CD14-positive monocyte (primary cell): Measurements from ENCODE around the gene SMARCE1. TPM values are rescaled to one million over a fixed set of nuclear protein-coding genes. Genes with fewer than 3 reads are reported as not detected.

Experiments
- DNase-seq, 3 donors: peaks; one replicate each; pipeline ENCODE4 v3.0.0-alpha.2; 2011 to 2022
- H2AFZ ChIP-seq: 2 replicates; pipeline ENCODE4 v1.6.0; 2012; ENCODE audit warnings: mild to moderate bottlenecking, low read depth, low read length, inconsistent platforms; ENCODE audit not compliant: insufficient read depth, poor library complexity, severe bottlenecking
- H3K27ac ChIP-seq, 2 donors: 1 replicate in 1 of 2; 2 replicates in 1 of 2; pipeline ENCODE4 v1.5.1; 2012 to 2013; ENCODE audit warnings: low read length in 2 of 2, control low read depth in 1 of 2, inconsistent platforms in 1 of 2, low read depth in 1 of 2, mild to moderate bottlenecking in 1 of 2
- H3K27me3 ChIP-seq, 2 donors: one replicate each; pipeline versions ENCODE4 v1.6.0 to v1.6.1; 2011 to 2013; ENCODE audit warnings: low read length in 2 of 2; ENCODE audit not compliant: control insufficient read depth in 2 of 2, insufficient read depth in 2 of 2
- H3K36me3 ChIP-seq, 2 donors: replicated peaks in 1 of 2; 1 replicate in 1 of 2; 2 replicates in 1 of 2; pipeline versions ENCODE4 v1.5.1 to v1.6.1; 2012 to 2013; ENCODE audit warnings: low read length in 2 of 2, control low read depth in 1 of 2, inconsistent platforms in 1 of 2, mild to moderate bottlenecking in 1 of 2; ENCODE audit not compliant: insufficient read depth in 2 of 2, control insufficient read depth in 1 of 2
- H3K4me1 ChIP-seq, 2 donors: 1 replicate in 1 of 2; 2 replicates in 1 of 2; pipeline versions ENCODE4 v1.5.1 to v1.6.1; 2012 to 2013; ENCODE audit warnings: low read length in 2 of 2, control low read depth in 1 of 2, inconsistent platforms in 1 of 2, mild to moderate bottlenecking in 1 of 2, moderate library complexity in 1 of 2; ENCODE audit not compliant: insufficient read depth in 2 of 2, control insufficient read depth in 1 of 2
- H3K4me2 ChIP-seq: replicated peaks from 2 replicates; pipeline ENCODE3; 2012; ENCODE audit warnings: low read length, moderate library complexity, mild to moderate bottlenecking; ENCODE audit not compliant: poor library complexity, severe bottlenecking; ENCODE audit errors: extremely low read depth
- H3K4me3 ChIP-seq, 3 experiments: fragments of 200-600 bp in 1 of 3; sonication (generic) in 1 of 3; replicated peaks in 1 of 3; 1 replicate in 2 of 3; 2 replicates in 1 of 3; pipeline ENCODE4 v1.5.1; 2011 to 2013; ENCODE audit warnings: low read length in 3 of 3, mild to moderate bottlenecking in 3 of 3, control low read depth in 2 of 3, low read depth in 2 of 3, inconsistent platforms in 1 of 3, moderate library complexity in 1 of 3
- H3K79me2 ChIP-seq: 2 replicates; pipeline ENCODE4 v1.6.0; 2012; ENCODE audit warnings: mild to moderate bottlenecking, control low read depth, inconsistent platforms, low read length, moderate library complexity; ENCODE audit not compliant: insufficient read depth
- H3K9ac ChIP-seq: 2 replicates; pipeline ENCODE4 v1.6.0; 2017; ENCODE audit warnings: low read length, mild to moderate bottlenecking; ENCODE audit not compliant: insufficient read depth, poor library complexity, severe bottlenecking
- H3K9me3 ChIP-seq, 2 donors: replicated peaks in 1 of 2; 1 replicate in 1 of 2; 2 replicates in 1 of 2; pipeline versions ENCODE4 v1.5.1 to v1.6.1; 2012 to 2013; ENCODE audit warnings: low read length in 2 of 2, control low read depth in 1 of 2; ENCODE audit not compliant: control insufficient read depth in 1 of 2, insufficient read depth in 1 of 2
- H4K20me1 ChIP-seq: 2 replicates; pipeline ENCODE4 v1.6.0; 2012; ENCODE audit warnings: mild to moderate bottlenecking, low read length, control low read depth, moderate library complexity; ENCODE audit not compliant: insufficient read depth
- H3K27ac Mint-ChIP-seq, 7 donors: one replicate each; pipeline ENCODE4 v1.8.0; 2020; ENCODE audit warnings: mild to moderate bottlenecking in 7 of 7, mixed read lengths in 7 of 7, moderate library complexity in 6 of 7, inconsistent platforms in 2 of 7
- H3K27me3 Mint-ChIP-seq, 3 donors: one replicate each; pipeline ENCODE4 v1.8.0; 2021 to 2022; ENCODE audit warnings: low read depth in 3 of 3, mild to moderate bottlenecking in 3 of 3, mixed read lengths in 3 of 3, moderate library complexity in 3 of 3, inconsistent platforms in 1 of 3
- H3K36me3 Mint-ChIP-seq, 2 donors: one replicate each; pipeline ENCODE4 v1.8.0; 2020; ENCODE audit warnings: mixed read lengths in 2 of 2, inconsistent platforms in 1 of 2, mild to moderate bottlenecking in 1 of 2
- H3K4me1 Mint-ChIP-seq: one replicate; pipeline ENCODE4 v1.8.0; 2020; ENCODE audit warnings: mild to moderate bottlenecking, mixed read lengths
- H3K4me3 Mint-ChIP-seq, 2 donors: one replicate each; pipeline ENCODE4 v1.8.0; 2020; ENCODE audit warnings: mild to moderate bottlenecking in 2 of 2, mixed read lengths in 2 of 2, moderate library complexity in 1 of 2
- H3K9me3 Mint-ChIP-seq, 7 donors: one replicate each; pipeline ENCODE4 v1.8.0; 2020 to 2022; ENCODE audit warnings: mixed read lengths in 7 of 7, mild to moderate bottlenecking in 6 of 7, moderate library complexity in 6 of 7, inconsistent platforms in 2 of 7
- CTCF ChIP-seq: fragments of 200-600 bp; IDR thresholded peaks from one replicate; pipeline ENCODE4 v1.8.0; 2022; ENCODE audit warnings: antibody characterized with exemption, mild to moderate bottlenecking
- WGBS: methylation state at CpG from one replicate; pipeline ENCODE4 v1.1.5; 2013; ENCODE audit warnings: missing lambda C conversion rate; ENCODE audit not compliant: insufficient coverage; 5-methylcytosine and 5-hydroxymethylcytosine counted together
- intact Hi-C, 2 donors: fragments of 100-400 bp; cut with micrococcal nuclease; formaldehyde crosslinking; loops; one replicate each; pipeline versions ENCODE4 v1.15.0 to v1.15.1; 2023
- polyA plus RNA-seq, 3 donors: library from polyadenylated mRNA; depleted of rRNA in 1 of 3; unstranded in 2 of 3; stranded (reverse) in 1 of 3; fragments of 300-500 nt in 2 of 3; fragments of >200 nt in 1 of 3; fragmentation: Illumina TruSeq in 2 of 3; gene quantifications; 1 replicate in 2 of 3; 2 replicates in 1 of 3; pipeline ENCODE4 v1.2.3, GENCODE V29; 2012 to 2021

Gene SMARCE1
- polyA plus RNA-seq, 3 donors = 18.6 to 127 (median 119) TPM

- Mint-ChIP-seq H3K27me3 (peaks cover 19 to 26% (median 21%) of the 10 kb centered on the region in 3 donors), H3K4me1 (peaks cover 28% of the 10 kb centered on the region), H3K36me3 (no peaks in the 10 kb centered on the region), H3K4me3 (no peak overlapping the region), H3K27ac (peak overlapping the region in 3 of 7 donors; percentile 31 to 56 (median 55)), H3K9me3 (no peaks in the 10 kb centered on the region)
- intact Hi-C loops = no loop called here
- Histone ChIP-seq H2AFZ (no peak overlapping the region), H3K4me1 (peaks cover 19 to 23% of the 10 kb centered on the region in 2 donors), H4K20me1 (no peaks in the 10 kb centered on the region), H3K9ac (no peak overlapping the region), H3K9me3 (no peaks in the 10 kb centered on the region), H3K36me3 (no peaks in the 10 kb centered on the region), H3K4me3 (no peak overlapping the region), H3K27ac (no peak overlapping the region), H3K27me3 (no peaks in the 10 kb centered on the region), H3K79me2 (no peaks in the 10 kb centered on the region), H3K4me2 (no peak overlapping the region)
- WGBS = 93% methylated on average over 1 of the region's 3 CpGs
- DNase-seq = no peak
- no peak for TF ChIP-seq CTCF
These were observed 31.0 kb downstream of the SMARCE1 start for GRCh38 chr17:40616592-40616991.

GRCh38 chr17:40615841-40616476 is 31.7 kb downstream of the SMARCE1 start:
- peaks cover 28% of the 10 kb centered on the region for H3K4me1 Mint-ChIP-seq
- Histone ChIP-seq H3K4me3 (no peak overlapping the region), H3K9me3 (no peaks in the 10 kb centered on the region), H3K9ac (no peak overlapping the region), H3K4me1 (peaks cover 19 to 23% of the 10 kb centered on the region in 2 donors), H3K79me2 (no peaks in the 10 kb centered on the region), H4K20me1 (no peaks in the 10 kb centered on the region), H3K27ac (no peak overlapping the region), H2AFZ (no peak overlapping the region), H3K27me3 (no peaks in the 10 kb centered on the region), H3K4me2 (no peak overlapping the region), H3K36me3 (no peaks in the 10 kb centered on the region)
- H3K27ac Mint-ChIP-seq = peak overlapping the region in 1 of 7 donors; percentile 55
- WGBS = 92% methylated on average over 10 of the region's 10 CpGs
- intact Hi-C loops = no loop called here
- H3K27me3 Mint-ChIP-seq = peaks cover 18 to 24% (median 19%) of the 10 kb centered on the region in 3 donors
- no peak overlapping the region for H3K4me3 Mint-ChIP-seq
- H3K9me3 Mint-ChIP-seq = no peaks in the 10 kb centered on the region
- no peaks in the 10 kb centered on the region for H3K36me3 Mint-ChIP-seq
- no peak for DNase-seq
- no peak for TF ChIP-seq CTCF
